Thyroid gland (tissue), 4 donors: Measurements from ENCODE around the gene AGBL1. TPM values are rescaled to one million over a fixed set of nuclear protein-coding genes. Genes with fewer than 3 reads are reported as not detected.

Experiments used
- DNase-seq, 2 donors: peaks; one replicate each; pipeline ENCODE4 v3.0.0-alpha.2; 2019
- H3K27ac ChIP-seq, 3 donors: fragments of 200-600 bp; sonication (generic); 1 replicate in 2 of 3; 2 replicates in 1 of 3; pipeline ENCODE4 v1.5.1; 2016 to 2019; ENCODE audit warnings: mild to moderate bottlenecking in 1 of 3, moderate library complexity in 1 of 3
- H3K27me3 ChIP-seq: fragments of 200-600 bp; sonication (generic); one replicate; pipeline ENCODE4 v1.5.1; 2019
- H3K36me3 ChIP-seq, 2 donors: fragments of 200-600 bp; sonication (generic); one replicate each; pipeline ENCODE4 v1.5.1; 2016 to 2019
- H3K4me1 ChIP-seq, 2 donors: fragments of 200-600 bp; sonication (generic); one replicate each; pipeline ENCODE4 v1.5.1; 2017 to 2019
- H3K4me3 ChIP-seq, 3 donors: fragments of 200-600 bp; sonication (generic); replicated peaks in 1 of 3; 1 replicate in 2 of 3; 2 replicates in 1 of 3; pipeline ENCODE4 v1.5.1; 2016; ENCODE audit warnings: mild to moderate bottlenecking in 1 of 3
- H3K9me3 ChIP-seq: fragments of 200-600 bp; sonication (generic); one replicate; pipeline ENCODE4 v1.5.1; 2017
- POLR2A ChIP-seq, 2 donors: fragments of 450-650 bp; IDR thresholded peaks; one replicate each; pipeline ENCODE4 v1.6.1; 2017; ENCODE audit warnings: antibody characterized with exemption in 2 of 2, mild to moderate bottlenecking in 2 of 2, moderate library complexity in 1 of 2
- WGBS, 2 donors: methylation state at CpG; one replicate each; pipeline ENCODE4 v1.1.5; 2017; 5-methylcytosine and 5-hydroxymethylcytosine counted together
- intact Hi-C: fragments of 100-400 bp; cut with DNase I; formaldehyde crosslinking; loops from one replicate; pipeline ENCODE4 v1.15.1; 2023
- total RNA-seq, 4 donors: library from RNA; depleted of rRNA; stranded (reverse); fragments of >200 nt; gene quantifications; one replicate each; pipeline ENCODE4 v1.2.3, GENCODE V29; 2016
- TF ChIP-seq, protein P1 (sequence below), 6 experiments: fragments of 200-600 bp in 3 of 6; fragments of 450-650 bp in 3 of 6; sonication (generic) in 3 of 6; IDR thresholded peaks; one replicate each; pipeline ENCODE4 v1.5.1; 2016 to 2019; ENCODE audit warnings: antibody characterized with exemption in 6 of 6, mild to moderate bottlenecking in 2 of 6, inconsistent platforms in 1 of 6, moderate library complexity in 1 of 6

Gene AGBL1
- total RNA-seq, 4 donors from 2014 or later, result not detected

GRCh38 chr15:86384186-86384585 lies 304.5 kb downstream of the AGBL1 start:
- TF ChIP-seq, protein P1, sequence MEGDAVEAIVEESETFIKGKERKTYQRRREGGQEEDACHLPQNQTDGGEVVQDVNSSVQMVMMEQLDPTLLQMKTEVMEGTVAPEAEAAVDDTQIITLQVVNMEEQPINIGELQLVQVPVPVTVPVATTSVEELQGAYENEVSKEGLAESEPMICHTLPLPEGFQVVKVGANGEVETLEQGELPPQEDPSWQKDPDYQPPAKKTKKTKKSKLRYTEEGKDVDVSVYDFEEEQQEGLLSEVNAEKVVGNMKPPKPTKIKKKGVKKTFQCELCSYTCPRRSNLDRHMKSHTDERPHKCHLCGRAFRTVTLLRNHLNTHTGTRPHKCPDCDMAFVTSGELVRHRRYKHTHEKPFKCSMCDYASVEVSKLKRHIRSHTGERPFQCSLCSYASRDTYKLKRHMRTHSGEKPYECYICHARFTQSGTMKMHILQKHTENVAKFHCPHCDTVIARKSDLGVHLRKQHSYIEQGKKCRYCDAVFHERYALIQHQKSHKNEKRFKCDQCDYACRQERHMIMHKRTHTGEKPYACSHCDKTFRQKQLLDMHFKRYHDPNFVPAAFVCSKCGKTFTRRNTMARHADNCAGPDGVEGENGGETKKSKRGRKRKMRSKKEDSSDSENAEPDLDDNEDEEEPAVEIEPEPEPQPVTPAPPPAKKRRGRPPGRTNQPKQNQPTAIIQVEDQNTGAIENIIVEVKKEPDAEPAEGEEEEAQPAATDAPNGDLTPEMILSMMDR (IDR thresholded peaks at IDR 0.05), result no peak
- TF ChIP-seq POLR2A (IDR thresholded peaks at IDR 0.05), result no peak
- H3K4me1 ChIP-seq, result no peaks in the 10 kb centered on the region
- H3K4me3 ChIP-seq, result no peak overlapping the region
- H3K9me3 ChIP-seq, result no peaks in the 10 kb centered on the region
- no peaks in the 10 kb centered on the region for H3K27me3 ChIP-seq
- no peaks in the 10 kb centered on the region for H3K36me3 ChIP-seq
- DNase-seq, result no peak
- 71 to 81% methylated on average over 6 of the region's 6 CpGs for WGBS, 2 donors
- intact Hi-C loops, result no loop called here
- no peak overlapping the region for H3K27ac ChIP-seq

- 88 to 92% methylated on average over 1 of the region's 1 CpG for WGBS, 2 donors
- H3K9me3 ChIP-seq, result no peaks in the 10 kb centered on the region
- no peaks in the 10 kb centered on the region for H3K4me1 ChIP-seq
- no peaks in the 10 kb centered on the region for H3K27me3 ChIP-seq
- H3K4me3 ChIP-seq, result no peak overlapping the region
- DNase-seq, result no peak
- no peak overlapping the region for H3K27ac ChIP-seq
- intact Hi-C loops, result no loop called here
- H3K36me3 ChIP-seq, result no peaks in the 10 kb centered on the region
- TF ChIP-seq POLR2A (IDR thresholded peaks at IDR 0.05), result no peak
Measured at GRCh38 chr15:86392296-86392695, 312.6 kb downstream of the AGBL1 start.

DNA sequence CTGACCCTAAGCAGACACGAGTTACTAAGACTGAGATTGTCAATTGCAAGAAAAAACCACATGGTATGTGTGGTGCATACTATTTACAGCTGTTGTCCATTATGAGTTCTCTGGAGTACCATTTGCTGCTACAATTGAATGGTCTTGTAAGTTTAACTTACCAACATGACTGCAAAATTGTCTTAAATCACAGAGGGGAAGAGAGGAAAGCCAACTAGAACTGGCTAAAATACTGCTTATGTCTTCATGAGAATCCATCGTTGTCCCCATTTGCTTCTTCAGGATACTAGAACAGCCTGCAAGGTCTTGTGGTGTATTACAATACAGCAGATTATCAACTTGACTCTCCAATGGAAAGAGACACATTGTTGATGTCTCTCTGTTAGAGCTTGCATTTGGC lies 313.2 kb downstream of the AGBL1 start:
- Histone ChIP-seq H3K27ac (no peak overlapping the region), H3K27me3 (no peaks in the 10 kb centered on the region), H3K36me3 (no peaks in the 10 kb centered on the region), H3K4me1 (no peaks in the 10 kb centered on the region), H3K9me3 (no peaks in the 10 kb centered on the region), H3K4me3 (no peak overlapping the region)
- intact Hi-C loops, result no loop called here
- 66 to 77% methylated on average over 2 of the region's 2 CpGs for WGBS, 2 donors
- no peak for DNase-seq
- TF ChIP-seq, protein P1 (IDR thresholded peaks at IDR 0.05), result no peak

GRCh38 chr15:86394866-86395265 lies 315.2 kb downstream of the AGBL1 start:
- 94 to 100% methylated on average over 1 of the region's 1 CpG for WGBS, 2 donors
- Histone ChIP-seq H3K9me3 (no peaks in the 10 kb centered on the region), H3K4me3 (no peak overlapping the region), H3K4me1 (no peaks in the 10 kb centered on the region), H3K27me3 (no peaks in the 10 kb centered on the region), H3K27ac (no peak overlapping the region), H3K36me3 (no peaks in the 10 kb centered on the region)
- intact Hi-C loops, result no loop called here
- DNase-seq, result no peak
- no peak for TF ChIP-seq POLR2A (IDR thresholded peaks at IDR 0.05)
- TF ChIP-seq, protein P1 (IDR thresholded peaks at IDR 0.05), result no peak

DNA sequence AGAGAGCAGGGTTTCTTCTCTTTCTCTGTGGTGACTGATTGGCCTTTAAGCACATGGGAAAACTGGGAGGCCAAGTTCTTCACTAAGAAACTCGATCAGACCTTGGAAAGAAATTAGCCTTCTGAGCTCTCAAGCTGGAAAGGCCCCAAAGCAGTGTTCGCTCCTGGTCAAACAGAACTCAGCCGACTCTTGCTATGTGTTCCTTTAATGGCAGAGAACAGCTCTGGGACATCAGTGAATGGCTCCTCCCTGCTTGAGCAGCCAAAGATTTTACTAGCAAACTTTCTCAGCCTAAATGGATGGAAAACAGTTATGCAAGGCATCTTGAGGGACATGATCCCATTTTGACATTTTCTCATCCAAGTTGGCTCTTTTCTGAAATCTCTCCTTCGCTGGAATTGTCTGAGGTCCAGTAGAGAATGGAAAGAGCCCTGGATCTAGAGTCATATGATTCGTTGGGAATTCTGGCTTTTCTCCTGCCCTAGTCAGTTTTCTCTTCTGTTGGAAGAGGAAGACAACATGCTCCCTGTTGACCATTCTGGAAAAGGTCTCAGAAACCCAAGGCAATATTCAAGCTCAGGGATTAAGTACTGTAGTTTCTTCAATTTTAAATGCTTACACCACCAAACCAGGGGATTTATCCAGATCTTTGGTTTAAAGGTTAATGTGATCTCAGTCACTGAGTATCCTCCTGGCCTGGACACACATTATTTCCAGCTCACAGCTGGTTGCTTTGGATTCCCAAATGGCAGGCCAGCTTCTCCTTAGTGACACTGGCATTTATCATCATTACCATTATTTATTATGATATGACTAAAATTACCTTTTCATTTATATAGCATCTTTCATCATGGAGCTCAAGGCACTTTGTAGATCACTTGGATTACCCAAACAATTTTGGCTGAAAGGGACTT lies 319.6 kb downstream of the AGBL1 start:
- Histone ChIP-seq H3K27me3 (no peaks in the 10 kb centered on the region), H3K4me3 (no peak overlapping the region), H3K27ac (no peak overlapping the region), H3K36me3 (no peaks in the 10 kb centered on the region), H3K4me1 (no peaks in the 10 kb centered on the region), H3K9me3 (no peaks in the 10 kb centered on the region)
- intact Hi-C loops, result no loop called here
- 63 to 71% methylated on average over 5 of the region's 5 CpGs for WGBS, 2 donors
- peak; percentile 3 to 4 for DNase-seq
- TF ChIP-seq POLR2A (IDR thresholded peaks at IDR 0.05), result no peak
- TF ChIP-seq, protein P1 (IDR thresholded peaks at IDR 0.05), result no peak
